ENCODE results near the gene UGGT2. TPM values are rescaled to one million over a fixed set of nuclear protein-coding genes. Genes with fewer than 3 reads are reported as not detected.

Gene UGGT2
- total and polyA plus RNA-seq, 9 of the 15 experiments (the other 6 are each of a cell fraction or from before 2014, with no cell fraction given) = 3.5 to 24.5 (median 18.3) TPM

GRCh38 chr13:95926231-95926630 lies 127.0 kb downstream of the UGGT2 start:
- FAIRE-seq = no peak
- intact Hi-C loops (cut with micrococcal nuclease) (no loop called here), in situ Hi-C loops (cut with MboI) (no loop called here)
- Histone ChIP-seq H3K79me2 (ENCODE audit: control insufficient read depth, insufficient read depth, low read length) (no peaks in the 10 kb centered on the region), H3K27ac (ENCODE audit: extremely low read depth, low read depth, low read length) (no peak overlapping the region), H3K4me1 (replicated peaks in 1 of 2; ENCODE audit: control insufficient read depth in 2 of 2, insufficient read depth in 2 of 2, low read length in 2 of 2) (no peaks in the 10 kb centered on the region), H3K4me2 (ENCODE audit: insufficient read depth, low read length) (no peak overlapping the region), H4K20me1 (replicated peaks; ENCODE audit: control insufficient read depth, insufficient read depth, low read length) (no peaks in the 10 kb centered on the region), H3K9me1 (ENCODE audit: control insufficient read depth, insufficient read depth, low read length) (no peaks in the 10 kb centered on the region), H3K9me3 (replicated peaks; ENCODE audit: control insufficient read depth, insufficient read depth, low read depth, low read length) (no peaks in the 10 kb centered on the region), H3K27me3 (ENCODE audit: control insufficient read depth in 2 of 2, insufficient read depth in 2 of 2, low read length in 2 of 2) (no peaks in the 10 kb centered on the region), H2AFZ (ENCODE audit: low read depth, low read length) (no peak overlapping the region), H3K9ac (ENCODE audit: insufficient read depth in 1 of 2, low read depth in 2 of 2, low read length in 2 of 2) (no peak overlapping the region), H3K36me3 (ENCODE audit: control insufficient read depth, insufficient read depth, low read length) (peaks cover 12% of the 10 kb centered on the region; the same call in 2 of the 3 replicates), H3K4me3 (no peak overlapping the region)
- 85% methylated on average over 3 of the region's 3 CpGs for WGBS (ENCODE audit: insufficient coverage, low coverage, missing lambda C conversion rate)
- ChIA-PET CTCF (ENCODE audit: low intra/inter-chr PET ratio) (no interaction called here), POLR2A (no interaction called here)
- ATAC-seq = no peak
- TF ChIP-seq MAFK (IDR thresholded peaks at IDR 0.05; ENCODE audit: low read length) (no peak), CEBPB (tag; IDR thresholded peaks at IDR 0.05) (no peak), CHD2 (IDR thresholded peaks at IDR 0.05; ENCODE audit: low read depth, low read length) (no peak), ZNF24 (IDR thresholded peaks at IDR 0.05) (no peak), SMARCE1 (IDR thresholded peaks at IDR 0.05) (no peak), SAFB (IDR thresholded peaks at IDR 0.05; ENCODE audit: borderline replicate concordance, low read depth, low read length) (no peak), TEAD1 (CRISPR knock-in tag; IDR thresholded peaks at IDR 0.05) (no peak), PHF20 (IDR thresholded peaks at IDR 0.05; ENCODE audit: partially characterized antibody) (no peak), TCFL5 (CRISPR knock-in tag; conservative IDR thresholded peaks at IDR 0.05) (no peak), POLR2A (conservative IDR thresholded peaks at IDR 0.05) (no peak), FOXP4 (CRISPR knock-in tag; IDR thresholded peaks at IDR 0.05; ENCODE audit: borderline replicate concordance) (no peak), NKRF (IDR thresholded peaks at IDR 0.05; ENCODE audit: borderline replicate concordance) (no peak), TAF7 (tag; IDR thresholded peaks at IDR 0.05) (no peak), PHB (CRISPR knock-in tag; IDR thresholded peaks at IDR 0.05) (no peak), FOSL1 (tag; conservative IDR thresholded peaks at IDR 0.05) (no peak)
- DNase-seq (ENCODE audit: extremely low read depth in 1 of 4, low spot score in 3 of 4) = no peak
- no TSS peak for BruUV-seq (replicated peaks)
